GM23248 (cell line): Measurements from ENCODE around the gene TMEM143. TPM values are rescaled to one million over a fixed set of nuclear protein-coding genes. Genes with fewer than 3 reads are reported as not detected.

Experiments
- DNase-seq: peaks from one replicate; pipeline ENCODE4 v3.0.0-alpha.2; 2015
- H2AFZ ChIP-seq: fragments of 200-600 bp; sonication (generic); 2 replicates; pipeline ENCODE4 v1.6.1; 2016; ENCODE audit warnings: antibody characterized with exemption
- H3F3A ChIP-seq: fragments of 200-600 bp; sonication (generic); 2 replicates; pipeline ENCODE4 v1.6.1; 2016; ENCODE audit warnings: mild to moderate bottlenecking, antibody characterized with exemption, mixed run types; ENCODE audit not compliant: insufficient read depth
- H3K27ac ChIP-seq: fragments of 200-600 bp; sonication (generic); 2 replicates; pipeline ENCODE4 v1.5.1; 2016; ENCODE audit warnings: mild to moderate bottlenecking
- H3K27me3 ChIP-seq: fragments of 200-600 bp; sonication (generic); replicated peaks from 2 replicates; pipeline ENCODE4 v1.6.1; 2016; ENCODE audit warnings: mild to moderate bottlenecking; ENCODE audit not compliant: insufficient read depth
- H3K36me3 ChIP-seq: fragments of 200-600 bp; sonication (generic); 2 replicates; pipeline ENCODE4 v1.6.1; 2016; ENCODE audit warnings: low read depth, mild to moderate bottlenecking
- H3K4me1 ChIP-seq: fragments of 200-600 bp; sonication (generic); 2 replicates; pipeline ENCODE4 v1.6.1; 2016; ENCODE audit warnings: mild to moderate bottlenecking; ENCODE audit not compliant: insufficient read depth
- H3K4me2 ChIP-seq: fragments of 200-600 bp; sonication (generic); one replicate; pipeline ENCODE4 v1.6.1; 2016; ENCODE audit warnings: mild to moderate bottlenecking; ENCODE audit not compliant: unreplicated experiment
- H3K4me3 ChIP-seq: fragments of 200-600 bp; sonication (generic); 2 replicates; pipeline ENCODE4 v1.5.1; 2016; ENCODE audit warnings: mild to moderate bottlenecking
- H3K79me2 ChIP-seq: fragments of 200-600 bp; sonication (generic); 2 replicates; pipeline ENCODE4 v1.6.1; 2016; ENCODE audit warnings: mild to moderate bottlenecking; ENCODE audit not compliant: insufficient read depth
- H3K9ac ChIP-seq: fragments of 200-600 bp; sonication (generic); 2 replicates; pipeline ENCODE4 v1.6.1; 2016; ENCODE audit warnings: mild to moderate bottlenecking
- H3K9me2 ChIP-seq: fragments of 200-600 bp; sonication (generic); 2 replicates; pipeline ENCODE4 v1.6.1; 2016; ENCODE audit warnings: mixed run types, mild to moderate bottlenecking, moderate library complexity; ENCODE audit not compliant: insufficient read depth
- H3K9me3 ChIP-seq: fragments of 200-600 bp; sonication (generic); one replicate; pipeline ENCODE4 v1.6.1; 2017; ENCODE audit warnings: low read depth
- H4K20me1 ChIP-seq: fragments of 200-600 bp; sonication (generic); 2 replicates; pipeline ENCODE4 v1.6.0; 2016; ENCODE audit not compliant: insufficient read depth
- EZH2 ChIP-seq: fragments of 200-600 bp; sonication (generic); IDR thresholded peaks from 2 replicates; pipeline ENCODE4 v1.6.1; 2018; ENCODE audit warnings: antibody characterized with exemption, mild to moderate bottlenecking; ENCODE audit not compliant: insufficient read depth, poor library complexity, severe bottlenecking
- EZH2phosphoT487 ChIP-seq: fragments of 200-600 bp; sonication (generic); IDR thresholded peaks from 2 replicates; pipeline ENCODE4 v1.6.1; 2018; ENCODE audit warnings: antibody characterized with exemption, moderate library complexity, mild to moderate bottlenecking, low read depth; ENCODE audit not compliant: insufficient read depth
- WGBS, 2 experiments: methylation state at CpG; one replicate each; pipeline ENCODE4 v1.1.6; 2015 to 2017; ENCODE audit warnings: low lambda C conversion rate in 2 of 2, low coverage in 1 of 2; ENCODE audit errors: missing lambda C conversion rate in 2 of 2; 5-methylcytosine and 5-hydroxymethylcytosine counted together
- in situ Hi-C: fragments of 300-500 bp; cut with MboI; formaldehyde crosslinking; loops from 2 replicates; pipeline ENCODE4 v1.15.0; 2020
- polyA plus RNA-seq: library from polyadenylated mRNA; unstranded; fragments of >200 nt; fragmentation: Nextera tagmentation; extraction: Ambion mirVana; gene quantifications from 2 replicates; pipeline ENCODE4 v1.2.1, GENCODE V29; 2016
- total RNA-seq: library from RNA; depleted of rRNA; stranded (reverse); fragments of >200 nt; shearing (Covaris generic); gene quantifications from 2 replicates; pipeline ENCODE4 v1.2.3, GENCODE V29; 2014

The TMEM143 gene
- total and polyA plus RNA-seq, 2 experiments from 2014 or later = 7.6 to 8.6 TPM

DNA sequence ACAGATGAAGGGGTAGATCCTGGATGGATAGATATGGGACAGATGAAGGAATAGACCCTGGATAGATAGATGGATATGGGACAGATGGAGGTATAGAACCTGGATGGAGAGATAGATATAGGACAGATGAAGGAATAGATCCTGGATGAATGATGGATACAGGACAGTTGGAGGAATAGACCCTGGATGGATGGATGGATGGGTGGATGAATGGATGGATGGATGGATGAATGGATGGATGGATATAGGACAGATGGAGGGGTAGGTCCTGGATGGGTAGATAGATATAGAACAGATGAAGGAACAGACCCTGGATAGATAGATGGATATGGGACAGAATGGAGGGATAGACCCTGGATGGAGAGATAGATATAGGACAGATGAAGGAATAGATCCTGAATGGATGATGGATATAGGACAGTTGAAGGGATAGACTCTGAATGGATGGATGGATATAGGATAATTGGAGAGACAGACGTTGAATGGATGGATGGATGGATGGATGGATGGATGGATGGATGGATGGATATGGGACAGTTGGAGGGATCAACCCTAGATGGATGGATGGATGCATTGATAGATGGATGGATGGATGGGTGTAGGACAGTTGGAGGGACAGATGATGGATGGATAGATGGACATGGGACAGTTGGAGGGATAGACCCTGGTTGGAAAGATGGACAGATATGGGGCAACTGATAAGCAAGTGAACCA, 61.7 kb downstream of the TMEM143 start:
- Histone ChIP-seq H3F3A (no peaks in the 10 kb centered on the region), H3K4me1 (no peaks in the 10 kb centered on the region), H2AFZ (no peak overlapping the region), H3K27ac (no peak overlapping the region), H3K36me3 (no peaks in the 10 kb centered on the region), H3K79me2 (no peaks in the 10 kb centered on the region), H3K4me2 (no peak overlapping the region), H3K4me3 (no peak overlapping the region), H3K27me3 (0 out of 2 replicates have a peak, but pooled peaks cover 5% of the 10 kb centered on the region), H4K20me1 (no peaks in the 10 kb centered on the region), H3K9me3 (no peaks in the 10 kb centered on the region), H3K9me2 (no peaks in the 10 kb centered on the region), H3K9ac (no peak overlapping the region)
- TF ChIP-seq EZH2phosphoT487 = no peak
- TF ChIP-seq EZH2 = no peak
- DNase-seq = no peak
- in situ Hi-C loops = no loop called here
- WGBS, 2 experiments = 60 to 85% methylated on average over 1 of the region's 1 CpG

DNA sequence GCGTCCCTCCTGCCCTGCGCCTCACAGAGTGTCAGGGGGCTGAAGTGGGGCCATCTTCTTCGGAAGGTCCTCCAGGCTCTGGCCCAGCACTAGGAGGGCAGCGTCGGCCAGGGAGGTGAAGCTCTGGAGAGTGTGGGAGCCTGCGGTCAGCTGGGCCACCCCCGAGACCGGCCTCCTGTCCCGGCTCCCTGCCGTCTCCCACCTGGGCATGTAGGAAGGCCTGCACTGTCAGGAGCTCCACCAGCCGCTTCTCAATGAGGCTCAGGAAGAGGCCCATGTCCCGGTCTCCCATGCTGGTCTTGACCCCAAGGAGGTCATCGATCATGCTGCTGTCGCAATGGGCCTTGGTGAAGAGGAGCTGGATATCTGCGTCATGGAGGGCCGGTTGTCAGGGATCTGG, 65.8 kb downstream of the TMEM143 start:
- no peaks in the 10 kb centered on the region for H3K36me3 ChIP-seq
- H3K9me3 ChIP-seq = no peaks in the 10 kb centered on the region
- no peak for DNase-seq
- H3K9me2 ChIP-seq = no peaks in the 10 kb centered on the region
- H3K4me1 ChIP-seq = peaks cover 2% of the 10 kb centered on the region; the same call in 1 of the 2 replicates
- no peaks in the 10 kb centered on the region for H4K20me1 ChIP-seq
- TF ChIP-seq EZH2 (no peak), EZH2phosphoT487 (no peak)
- 86 to 89% methylated on average over 11 to 16 of the region's 16 CpGs for WGBS, 2 experiments
- no peaks in the 10 kb centered on the region for H3K27me3 ChIP-seq
- H3K4me2 ChIP-seq = no peak overlapping the region
- peaks cover 6% of the 10 kb centered on the region; the same call in 1 of the 2 replicates for H3F3A ChIP-seq
- H2AFZ ChIP-seq = no peak overlapping the region
- no peaks in the 10 kb centered on the region for H3K79me2 ChIP-seq
- in situ Hi-C loops = no loop called here
- H3K4me3 ChIP-seq = no peak overlapping the region
- H3K9ac ChIP-seq = no peak overlapping the region
- H3K27ac ChIP-seq = no peak overlapping the region

DNA sequence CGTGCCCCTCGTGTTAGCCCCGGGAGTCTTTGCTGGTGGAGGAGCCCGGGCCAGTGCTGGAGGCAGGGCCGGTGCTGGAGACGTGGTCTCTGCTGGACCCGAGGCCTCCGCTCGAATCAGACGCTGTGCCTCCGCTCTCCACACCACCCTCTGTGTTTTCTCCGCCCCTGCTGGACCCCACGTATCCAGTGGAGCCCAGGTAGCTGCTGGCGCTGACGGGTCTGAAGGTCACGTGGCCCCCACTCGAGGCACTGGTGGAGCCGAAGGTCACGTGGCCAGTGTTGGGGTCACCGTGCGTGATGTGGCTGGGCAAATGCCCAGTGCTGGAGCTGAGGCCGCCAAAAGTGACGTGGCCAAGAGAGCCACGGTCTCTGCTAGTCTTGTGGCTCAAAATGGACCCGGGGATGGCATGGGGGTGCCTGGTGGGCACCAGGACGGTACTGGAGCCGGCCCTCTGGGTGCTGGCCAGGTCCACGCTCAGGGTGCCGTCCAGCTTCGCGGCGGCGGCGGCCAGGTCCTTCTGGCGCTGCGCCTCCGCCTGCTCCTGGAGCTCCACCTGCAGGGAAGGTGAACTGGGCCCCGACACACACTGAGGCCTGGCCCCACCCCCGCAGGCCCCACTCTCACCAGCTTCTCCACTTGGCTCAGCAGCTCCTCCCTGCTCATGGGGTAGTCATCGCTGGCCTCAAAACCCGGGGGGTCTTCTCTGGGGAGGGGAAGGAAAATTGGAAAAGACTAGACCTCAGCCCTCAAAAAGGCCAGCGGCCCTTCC, 66.6 kb downstream of the TMEM143 start:
- Histone ChIP-seq H2AFZ (no peak overlapping the region), H3K9me3 (no peaks in the 10 kb centered on the region), H3K4me2 (no peak overlapping the region), H3K79me2 (no peaks in the 10 kb centered on the region), H3K27ac (no peak overlapping the region), H3K9me2 (no peaks in the 10 kb centered on the region), H3K9ac (no peak overlapping the region), H3K4me1 (peaks cover 7% of the 10 kb centered on the region; the same call in 1 of the 2 replicates), H3K36me3 (no peaks in the 10 kb centered on the region), H3K27me3 (no peaks in the 10 kb centered on the region), H4K20me1 (no peaks in the 10 kb centered on the region), H3F3A (peaks cover 10% of the 10 kb centered on the region; the same call in 1 of the 2 replicates), H3K4me3 (no peak overlapping the region)
- in situ Hi-C loops = no loop called here
- DNase-seq = no peak
- TF ChIP-seq EZH2phosphoT487 (no peak), EZH2 (no peak)
- WGBS, 2 experiments = 74 to 81% methylated on average over 30 to 39 of the region's 42 CpGs

DNA sequence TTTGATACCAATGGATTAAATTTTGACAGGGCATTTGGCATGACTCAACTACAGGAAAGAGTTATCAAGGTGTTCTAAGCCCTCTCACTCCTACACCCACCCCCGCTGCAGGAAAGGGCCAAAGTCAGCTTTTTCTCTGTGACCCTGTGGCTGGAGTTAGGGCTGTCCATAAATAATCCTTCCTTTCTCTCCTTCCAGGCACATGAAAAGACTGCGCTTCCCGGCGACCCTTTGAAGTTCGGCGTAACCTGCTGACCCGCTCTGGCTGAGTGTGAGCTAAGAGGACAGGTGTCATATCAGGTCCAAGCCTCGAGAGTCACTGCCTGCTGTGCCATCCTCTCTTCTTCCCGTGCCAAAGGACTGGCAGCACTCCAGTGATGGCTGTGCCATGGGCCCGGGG, 68.3 kb downstream of the TMEM143 start:
- no peak overlapping the region for H3K4me2 ChIP-seq
- no peaks in the 10 kb centered on the region for H4K20me1 ChIP-seq
- H3K4me3 ChIP-seq = no peak overlapping the region
- H3K9me2 ChIP-seq = no peaks in the 10 kb centered on the region
- 45 to 49% methylated on average over 10 of the region's 10 CpGs for WGBS, 2 experiments
- no peak overlapping the region for H2AFZ ChIP-seq
- in situ Hi-C loops = no loop called here
- DNase-seq = no peak
- H3K9ac ChIP-seq = no peak overlapping the region
- H3F3A ChIP-seq = peaks cover 10% of the 10 kb centered on the region; the same call in 1 of the 2 replicates
- no peaks in the 10 kb centered on the region for H3K27me3 ChIP-seq
- peaks cover 13% of the 10 kb centered on the region for H3K4me1 ChIP-seq
- no peaks in the 10 kb centered on the region for H3K79me2 ChIP-seq
- TF ChIP-seq EZH2phosphoT487 = no peak
- TF ChIP-seq EZH2 = no peak
- H3K9me3 ChIP-seq = no peaks in the 10 kb centered on the region
- no peak overlapping the region for H3K27ac ChIP-seq
- H3K36me3 ChIP-seq = no peaks in the 10 kb centered on the region
